GM11168 (cell line): ENCODE measurements around the gene PRKCH.

Experiments used
- in situ Hi-C: fragments of 300-500 bp; cut with MboI; formaldehyde crosslinking; loops from one replicate; pipeline ENCODE4 v1.12.0; 2022; ENCODE audit warnings: low sequenced_read_pairs; ENCODE audit not compliant: unreplicated experiment

Gene PRKCH

GRCh38 chr14:61495809-61496208, 174.4 kb downstream of the PRKCH start:
- in situ Hi-C loops, result no loop called here

GRCh38 chr14:61498303-61498702, 176.9 kb downstream of the PRKCH start:
- in situ Hi-C loops, result no loop called here

- in situ Hi-C loops, result no loop called here
These were observed 177.4 kb downstream of the PRKCH start for GRCh38 chr14:61498811-61499210.

- in situ Hi-C loops, result no loop called here
These were observed 178.6 kb downstream of the PRKCH start for GRCh38 chr14:61499991-61500390.

- in situ Hi-C loops, result no loop called here
These were observed 180.5 kb downstream of the PRKCH start for GRCh38 chr14:61501714-61502458.

GRCh38 chr14:61502459-61503093, 181.2 kb downstream of the PRKCH start:
- in situ Hi-C loops, result no loop called here

GRCh38 chr14:61503167-61503801, 181.9 kb downstream of the PRKCH start:
- in situ Hi-C loops, result no loop called here

GRCh38 chr14:61504901-61505300, 183.5 kb downstream of the PRKCH start:
- in situ Hi-C loops, result no loop called here

GRCh38 chr14:61505815-61506809, 184.7 kb downstream of the PRKCH start:
- in situ Hi-C loops, result no loop called here

GRCh38 chr14:61508526-61508925, 187.1 kb downstream of the PRKCH start:
- in situ Hi-C loops, result no loop called here

GRCh38 chr14:61510736-61511557, 189.6 kb downstream of the PRKCH start:
- in situ Hi-C loops, result no loop called here

- in situ Hi-C loops, result no loop called here
These were observed 190.2 kb downstream of the PRKCH start for GRCh38 chr14:61511558-61511948.

GRCh38 chr14:61512026-61512834, 190.9 kb downstream of the PRKCH start:
- in situ Hi-C loops, result no loop called here

- in situ Hi-C loops, result no loop called here
These were observed 192.8 kb downstream of the PRKCH start for GRCh38 chr14:61513986-61514830.

GRCh38 chr14:61514927-61515326, 193.5 kb downstream of the PRKCH start:
- in situ Hi-C loops, result no loop called here

- in situ Hi-C loops, result no loop called here
These were observed 194.2 kb downstream of the PRKCH start for GRCh38 chr14:61515436-61516117.

- in situ Hi-C loops, result no loop called here
These were observed 194.9 kb downstream of the PRKCH start for GRCh38 chr14:61516118-61516743.
